Epidermal melanocyte (primary cell): ENCODE results near the gene ACAA1.
"Not testable (repeated sequence)": the region's sequence is repeated elsewhere in the genome, so short reads cannot be mapped to it uniquely, and the experiment has no call there.

ENCODE experiments used
- DNase-seq: peaks from one replicate; pipeline ENCODE4 v3.0.0; 2011; ENCODE audit warnings: low spot score; ENCODE audit not compliant: insufficient read length

ACAA1 gene, protein sequence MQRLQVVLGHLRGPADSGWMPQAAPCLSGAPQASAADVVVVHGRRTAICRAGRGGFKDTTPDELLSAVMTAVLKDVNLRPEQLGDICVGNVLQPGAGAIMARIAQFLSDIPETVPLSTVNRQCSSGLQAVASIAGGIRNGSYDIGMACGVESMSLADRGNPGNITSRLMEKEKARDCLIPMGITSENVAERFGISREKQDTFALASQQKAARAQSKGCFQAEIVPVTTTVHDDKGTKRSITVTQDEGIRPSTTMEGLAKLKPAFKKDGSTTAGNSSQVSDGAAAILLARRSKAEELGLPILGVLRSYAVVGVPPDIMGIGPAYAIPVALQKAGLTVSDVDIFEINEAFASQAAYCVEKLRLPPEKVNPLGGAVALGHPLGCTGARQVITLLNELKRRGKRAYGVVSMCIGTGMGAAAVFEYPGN

DNA sequence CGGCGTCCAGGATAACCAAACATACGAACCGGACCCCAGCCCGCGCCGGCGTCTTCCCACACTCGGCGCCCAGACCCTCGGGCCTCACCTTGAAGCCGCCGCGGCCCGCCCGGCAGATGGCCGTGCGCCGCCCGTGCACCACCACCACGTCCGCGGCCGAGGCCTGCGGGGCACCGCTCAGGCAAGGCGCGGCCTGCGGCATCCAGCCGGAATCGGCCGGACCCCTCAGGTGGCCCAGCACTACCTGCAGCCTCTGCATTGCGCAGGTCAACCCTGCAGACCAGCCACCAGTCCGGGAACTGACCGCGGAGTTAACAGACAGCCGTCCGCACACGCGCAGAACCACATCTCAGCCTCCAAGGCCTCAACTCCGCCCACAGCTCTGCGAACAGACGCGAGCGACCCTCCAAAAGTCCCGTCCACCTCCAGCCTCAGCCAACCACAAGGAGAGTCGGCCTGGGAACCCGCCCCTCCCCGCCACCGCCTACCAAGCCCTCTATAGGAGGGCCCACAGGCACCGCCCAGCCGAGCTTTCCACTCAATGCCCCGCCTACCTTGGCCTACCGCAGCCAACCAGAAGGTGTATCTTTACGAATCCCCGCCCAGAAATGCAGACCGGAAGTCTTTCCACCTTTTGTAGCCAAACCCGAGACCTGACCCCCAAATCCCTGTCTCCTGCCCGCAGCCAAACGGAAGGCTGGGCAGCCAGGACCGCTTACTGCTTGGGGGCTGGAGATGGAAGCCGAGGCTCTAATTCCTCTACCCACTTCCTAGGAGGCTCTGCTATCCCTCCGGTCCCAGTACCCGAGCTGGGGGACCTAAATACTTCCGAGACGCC, at the start of gene ACAA1:
Gene ACAA1, minus strand, starts transcription at position 351 of the 838 bp plus-strand sequence. Its CDS starts 92 bp downstream, at position 259.
- peak; percentile 94 for DNase-seq

DNA sequence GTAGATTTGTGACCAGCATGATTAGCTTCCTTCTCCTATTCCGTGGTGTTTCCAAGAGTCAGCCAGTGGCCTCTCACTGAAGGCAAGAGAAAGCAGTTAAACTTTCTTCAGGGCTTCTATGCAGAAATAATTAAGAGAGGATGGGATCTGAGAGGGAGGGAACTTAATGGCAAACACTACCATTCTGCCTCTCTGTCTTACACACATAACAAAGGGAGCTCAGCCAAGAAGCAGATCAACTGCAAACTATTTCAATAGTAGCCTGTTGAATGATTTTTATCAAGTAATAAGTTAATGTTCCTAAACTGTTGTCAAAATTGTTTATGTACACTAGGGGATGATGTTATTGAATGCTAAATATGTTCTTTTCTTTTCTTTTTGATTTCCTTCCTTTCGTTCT, 40.3 kb upstream of the ACAA1 start:
- DNase-seq, result no peak

DNA sequence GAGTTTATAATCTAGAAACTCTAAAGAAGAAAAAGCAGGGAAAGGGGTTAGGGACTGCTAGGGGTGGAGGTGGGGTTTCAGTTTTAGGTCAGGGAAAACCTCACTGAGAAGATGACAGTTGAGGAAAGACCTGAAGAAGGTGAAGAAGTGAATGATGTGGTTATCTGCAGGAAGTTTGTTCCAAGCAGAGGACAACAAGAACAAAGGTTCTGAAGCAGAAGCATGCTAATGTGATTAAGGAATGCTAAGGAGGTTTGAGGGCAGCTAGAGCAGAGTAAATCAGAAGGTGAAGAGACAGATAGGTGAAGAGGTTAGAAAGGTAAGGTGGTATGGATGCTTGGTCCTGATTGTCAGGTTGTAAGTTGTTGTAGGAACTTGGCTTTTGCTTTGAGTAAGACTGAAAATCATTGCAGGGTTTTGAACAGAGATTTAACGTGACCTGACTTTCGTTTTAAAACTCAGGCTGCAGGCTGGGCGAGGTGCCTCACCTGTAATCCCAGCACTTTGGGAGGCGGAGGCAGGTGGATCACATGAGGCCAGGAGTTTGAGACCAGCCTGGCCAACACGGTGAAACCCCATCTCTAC, 37.0 kb upstream of the ACAA1 start:
- no peak for DNase-seq

DNA sequence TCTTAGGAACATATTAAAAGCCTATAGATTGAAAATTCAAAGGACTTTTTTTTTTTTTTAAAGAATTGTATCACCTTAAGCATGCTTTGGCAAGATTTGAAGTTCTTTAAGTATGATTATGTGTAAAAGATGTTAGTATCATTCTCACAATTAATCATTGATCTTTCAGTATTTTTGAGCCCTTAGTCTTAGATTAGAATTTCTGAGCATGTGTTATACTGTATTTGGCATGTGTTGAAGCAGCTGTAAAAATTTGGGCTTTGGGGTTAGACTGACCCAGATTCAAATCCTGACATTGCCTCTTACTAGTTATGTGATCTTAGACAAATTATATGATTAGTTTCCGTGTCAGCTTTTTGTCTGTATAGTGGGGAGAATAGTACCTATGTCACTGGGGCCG, 34.7 kb upstream of the ACAA1 start:
- no peak for DNase-seq

DNA sequence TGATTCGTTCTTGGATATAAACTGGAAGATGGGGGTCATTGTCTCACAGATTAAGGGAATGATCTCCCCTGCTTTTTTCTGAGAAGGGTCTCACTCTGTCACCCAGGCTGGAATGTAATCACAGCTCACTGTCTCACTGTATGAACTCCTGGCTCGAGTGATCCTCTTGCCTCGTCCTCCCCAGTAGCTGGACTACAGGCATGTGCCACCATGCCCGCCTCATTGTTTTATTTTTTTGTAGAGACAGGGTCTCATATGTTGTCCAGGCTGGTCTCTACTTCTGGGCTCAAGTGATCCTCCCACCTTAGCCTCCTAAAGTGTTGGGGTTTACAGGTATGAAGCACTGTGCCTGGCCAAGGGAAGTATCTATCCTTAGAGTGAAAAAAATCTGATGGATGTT, 33.8 kb upstream of the ACAA1 start:
- no peak for DNase-seq

DNA sequence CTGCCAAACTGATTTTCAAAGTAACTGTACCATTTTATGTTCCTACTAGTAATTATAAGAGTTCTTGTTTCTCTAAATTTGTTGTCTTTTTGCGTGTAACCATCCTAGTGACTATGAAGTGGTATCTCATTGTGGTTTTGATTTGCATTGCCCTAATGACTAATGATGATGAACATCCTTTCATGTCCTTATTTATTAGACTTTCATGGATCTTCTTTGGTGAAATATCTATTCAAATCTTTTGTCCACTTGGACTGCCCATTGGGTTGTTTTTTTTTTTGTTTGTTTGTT, 32.0 kb upstream of the ACAA1 start:
- no peak for DNase-seq

DNA sequence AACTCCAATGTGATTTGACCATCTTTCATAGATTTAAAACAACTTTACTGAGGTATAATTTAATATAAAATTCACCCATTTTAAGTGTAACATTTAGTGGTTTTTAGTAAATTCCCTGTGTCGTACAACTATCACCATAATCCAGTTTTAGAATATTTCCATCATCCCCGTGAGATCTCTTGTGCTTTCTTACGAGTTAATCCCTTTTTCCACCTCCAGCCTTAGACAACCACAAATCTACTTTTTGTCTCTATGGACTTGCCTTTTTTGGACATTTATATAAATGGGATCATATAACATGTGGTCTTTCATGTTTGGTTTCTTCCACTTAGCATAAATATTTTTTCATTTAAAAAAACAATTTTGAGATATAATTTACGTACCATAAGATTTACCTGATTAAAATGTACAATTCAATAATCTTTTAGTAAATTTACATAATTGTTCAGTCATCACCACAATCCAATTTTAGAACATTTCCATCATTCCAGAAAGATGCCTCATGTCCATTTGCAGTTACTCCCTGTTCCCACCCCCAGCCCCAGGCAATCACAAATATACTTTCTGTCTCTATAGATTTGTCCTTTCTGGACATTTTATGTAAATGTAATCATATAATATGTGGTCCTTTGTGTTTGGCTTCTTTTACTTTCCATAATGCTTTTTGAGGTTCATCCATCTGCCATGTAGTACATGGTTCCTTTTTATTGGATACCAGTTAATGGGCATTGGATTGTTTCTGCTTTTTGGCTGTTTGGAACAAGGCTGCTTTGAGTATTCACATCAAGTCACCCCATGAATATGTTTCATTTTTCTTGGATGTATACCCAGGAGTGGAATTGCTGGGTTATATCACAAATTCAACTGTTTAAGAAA, 31.5 kb upstream of the ACAA1 start:
- no peak for DNase-seq

DNA sequence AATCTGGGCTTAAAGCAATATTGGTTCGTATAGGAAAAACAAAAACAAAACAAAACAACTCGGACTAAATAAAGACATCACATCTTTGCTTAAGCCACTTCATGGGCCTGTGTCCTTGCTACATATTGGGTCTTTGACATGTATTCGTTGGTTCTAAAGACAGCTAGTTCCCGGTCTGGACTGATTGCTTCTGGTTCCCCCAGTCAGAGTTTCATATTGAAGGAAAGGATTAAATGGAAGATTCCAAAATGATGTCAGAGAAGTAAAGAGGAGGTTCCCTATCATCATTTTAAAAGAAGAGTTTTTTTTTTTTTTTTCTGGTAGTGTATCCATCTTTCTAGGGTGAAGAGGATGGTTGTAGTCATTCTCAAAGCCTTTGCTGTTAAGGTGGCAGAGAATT, 30.7 kb upstream of the ACAA1 start:
- DNase-seq, result no peak

DNA sequence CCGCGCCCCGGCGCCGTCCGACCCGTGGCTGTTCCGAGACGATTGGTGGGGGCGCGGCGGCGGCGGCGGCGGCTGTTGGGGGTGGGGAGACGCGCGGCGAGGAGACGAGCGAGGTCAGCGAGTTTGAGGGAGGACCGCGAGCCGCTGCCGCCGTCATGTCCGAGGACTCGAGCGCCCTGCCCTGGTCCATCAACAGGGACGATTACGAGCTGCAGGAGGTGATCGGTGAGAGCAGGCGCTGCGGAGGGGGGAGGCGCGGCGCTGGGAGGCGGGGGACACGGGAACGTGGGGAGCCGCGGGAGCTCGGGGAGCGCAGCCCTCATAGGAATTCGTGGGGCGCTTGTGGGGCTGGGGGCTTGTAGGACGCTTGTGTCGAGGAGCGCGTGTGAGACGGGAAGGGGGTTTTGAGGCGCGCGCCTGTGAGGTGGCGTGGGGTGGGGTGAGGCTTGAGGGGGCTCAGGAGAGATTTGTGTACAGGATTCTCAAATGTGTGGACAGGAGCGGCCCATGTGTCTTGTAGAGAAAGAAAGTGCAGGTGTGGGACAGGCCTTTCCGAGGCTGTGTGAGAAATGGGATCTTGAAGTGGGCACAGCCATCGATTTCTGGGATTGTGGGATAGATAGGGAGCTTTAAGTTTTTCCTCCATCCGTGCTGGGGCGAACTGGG, 28.9 kb upstream of the ACAA1 start:
- DNase-seq, result no peak

DNA sequence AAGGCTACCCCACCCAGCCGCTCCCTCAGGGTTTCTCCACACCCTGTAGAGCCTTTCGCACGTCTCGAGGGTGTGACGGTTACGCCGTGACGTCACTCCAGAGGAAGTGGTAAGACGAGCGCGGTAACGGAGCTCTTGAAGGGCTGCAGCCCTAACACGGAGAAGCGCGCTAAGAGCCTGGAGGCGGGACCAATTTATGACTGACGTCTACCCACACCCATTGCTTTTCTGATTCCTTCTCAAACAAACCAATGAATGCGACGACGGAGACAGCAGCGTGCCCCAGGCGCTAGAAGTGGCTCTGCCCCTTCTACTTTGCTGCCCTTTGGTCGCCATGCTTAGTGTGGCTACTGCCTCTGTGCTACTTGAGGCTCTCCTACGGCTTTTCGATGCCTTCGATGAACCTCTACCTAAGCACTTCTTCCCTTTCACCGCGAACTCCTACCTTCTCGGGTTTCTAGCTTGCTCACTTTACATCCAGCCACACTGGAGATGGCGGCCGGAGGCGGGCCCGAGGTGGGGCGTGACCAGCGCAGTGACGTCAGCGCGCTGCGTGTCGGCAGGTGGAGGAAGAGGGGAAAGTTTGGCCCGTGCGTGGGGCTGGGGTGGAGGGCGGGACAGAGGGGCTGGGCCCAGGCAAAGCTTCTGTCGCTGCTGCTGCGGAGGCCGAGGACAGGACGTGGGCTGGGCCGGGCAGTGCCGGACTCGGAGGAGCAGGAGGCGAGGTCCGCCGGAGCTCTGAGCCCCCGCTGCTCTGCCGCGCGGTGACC, 28.2 kb upstream of the ACAA1 start, which contains the start of gene OXSR1:
Gene OXSR1, plus strand, starts transcription at position 586 of the 770 bp plus-strand sequence. CDS start 340 bp downstream, outside the sequence.
- DNase-seq, result peak; percentile 95

DNA sequence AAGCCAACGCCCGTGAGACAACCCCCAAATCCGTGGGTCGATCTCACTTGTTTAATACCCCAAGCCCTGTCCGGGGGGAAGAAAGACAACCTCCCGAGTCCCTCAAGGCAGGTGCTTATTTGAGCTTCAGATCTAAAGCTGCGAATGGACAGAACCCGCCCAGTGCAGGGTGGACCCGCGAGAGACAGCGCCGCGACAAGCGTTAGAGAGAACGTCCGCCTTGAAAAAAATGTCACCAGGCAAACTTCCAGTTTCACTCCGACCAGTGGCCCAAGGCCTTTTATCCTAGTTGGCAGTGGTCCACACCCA, 27.7 kb upstream of the ACAA1 start:
- DNase-seq, result no peak

DNA sequence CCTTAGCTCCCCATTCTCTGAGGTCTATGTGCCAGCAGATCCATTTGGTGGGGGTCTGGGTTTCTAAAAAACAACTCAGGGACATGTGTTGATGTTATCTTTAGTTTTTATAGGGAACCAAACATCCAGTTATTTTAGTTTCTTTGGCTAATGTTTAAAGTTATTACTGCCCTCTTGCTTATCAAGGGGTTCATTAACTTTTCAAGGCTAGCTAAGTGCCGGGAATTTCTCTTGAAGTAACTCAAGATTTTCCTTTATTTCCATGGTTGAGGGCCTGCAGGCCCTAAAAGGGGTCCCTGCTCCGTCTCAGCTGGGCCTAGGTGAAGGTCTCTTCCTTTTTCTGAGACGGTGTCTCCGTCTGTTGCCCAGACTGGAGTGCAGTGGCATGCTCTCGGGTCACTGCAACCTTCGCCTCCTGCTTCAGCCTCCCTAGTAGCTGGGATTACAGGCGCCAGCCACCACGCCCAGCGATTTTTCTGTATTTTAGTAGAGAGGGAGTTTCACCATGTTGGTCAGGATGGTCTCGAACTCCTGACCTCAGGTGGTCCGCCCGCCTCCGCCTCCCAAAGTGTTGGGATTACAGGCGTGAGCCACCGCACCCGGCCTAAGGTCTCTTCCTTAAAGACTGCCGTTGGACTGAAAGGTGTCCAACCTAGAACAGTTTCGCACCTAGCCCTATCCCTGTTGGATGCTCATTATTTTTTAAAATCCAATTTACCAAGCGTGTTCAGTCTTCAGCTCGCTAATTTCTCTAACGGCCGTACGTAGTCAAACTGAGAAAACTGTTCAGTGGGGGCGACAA, 27.1 kb upstream of the ACAA1 start:
- DNase-seq, result no peak

DNA sequence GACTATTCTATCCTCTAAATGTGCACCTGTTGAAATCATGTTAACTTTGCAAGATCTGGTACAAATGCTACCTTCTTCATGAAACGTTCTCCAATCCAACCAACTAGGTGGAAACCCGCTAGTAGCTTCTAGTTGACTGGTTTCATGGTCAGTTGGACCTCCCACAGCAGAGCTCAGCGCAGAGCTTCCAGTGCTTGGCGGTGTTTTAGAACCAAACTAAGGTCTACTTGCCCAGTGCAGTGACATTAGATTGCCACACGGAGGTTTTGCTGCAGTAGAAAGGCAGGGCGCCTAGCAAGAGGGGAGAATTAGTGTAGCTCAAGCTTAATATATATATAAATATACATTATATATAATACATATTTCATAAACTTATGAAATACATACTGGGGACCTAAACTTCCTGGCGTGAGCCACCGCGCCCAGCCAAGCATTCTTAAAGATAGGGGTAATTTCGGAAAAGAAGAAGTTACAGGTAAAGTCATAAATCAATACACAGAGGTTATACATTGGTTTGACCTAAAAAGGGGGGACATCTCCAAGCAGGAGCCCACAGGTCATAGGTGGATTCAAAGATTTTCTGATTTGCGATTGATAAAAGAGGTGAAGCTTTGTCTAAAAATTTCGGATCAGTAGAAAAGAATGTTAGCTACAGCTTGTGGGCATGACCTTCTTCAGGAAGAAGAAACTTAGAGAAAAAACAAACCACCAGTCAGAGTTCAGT, 26.4 kb upstream of the ACAA1 start:
- DNase-seq, result no peak

DNA sequence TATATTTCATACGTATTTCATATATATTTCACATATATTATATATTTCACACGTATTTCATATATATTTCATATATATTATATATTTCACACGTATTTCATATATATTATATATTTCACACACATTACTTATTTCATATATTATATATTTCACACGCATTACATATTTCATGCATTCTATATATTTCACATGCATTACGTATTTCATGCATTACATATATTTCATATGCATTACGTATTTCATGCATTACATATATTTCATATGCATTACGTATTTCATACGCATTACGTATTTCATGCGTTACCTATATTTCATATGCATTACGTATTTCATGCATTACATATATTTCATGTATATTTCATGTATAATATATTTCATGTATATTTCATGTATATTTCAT, 23.8 kb upstream of the ACAA1 start:
- DNase-seq, result not testable (repeated sequence)

DNA sequence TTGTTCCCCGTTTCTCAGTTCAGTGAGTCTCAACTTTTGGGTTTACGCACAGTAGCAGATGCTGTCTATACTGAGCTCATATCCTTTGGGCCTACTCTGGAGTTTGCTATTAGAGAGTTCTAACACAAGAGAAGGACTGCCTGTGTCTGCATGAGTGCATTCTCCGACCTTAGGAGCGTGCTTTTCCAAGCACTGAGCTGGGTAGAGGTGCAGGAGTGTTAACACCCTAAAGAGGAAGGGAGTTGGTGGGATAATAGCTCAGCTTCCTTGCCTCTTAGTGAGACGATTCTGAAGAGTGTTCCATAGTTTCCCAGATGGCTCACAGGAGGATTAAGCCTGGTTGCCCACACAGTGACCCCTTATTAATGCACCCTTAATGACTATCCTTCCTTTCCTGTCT, 21.5 kb upstream of the ACAA1 start:
- DNase-seq, result no peak

DNA sequence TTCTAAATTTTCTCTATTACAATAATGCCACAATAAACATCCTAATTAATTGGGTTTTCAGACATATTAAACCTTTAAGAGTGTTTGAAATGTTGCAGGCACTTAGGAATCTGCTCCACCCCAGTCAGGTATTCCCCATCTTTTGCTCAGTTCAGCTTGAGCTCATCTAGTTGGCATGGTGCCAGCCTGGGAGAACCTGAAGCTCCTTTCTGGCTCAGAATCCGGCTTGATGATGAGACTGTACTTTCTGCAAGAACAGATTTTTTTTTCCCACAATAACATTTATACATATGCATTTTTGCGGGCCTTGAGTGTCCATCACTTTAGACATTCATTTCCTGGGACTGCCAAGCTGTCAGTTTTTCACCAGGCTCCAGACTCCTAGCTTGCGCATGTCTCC, 20.7 kb upstream of the ACAA1 start:
- DNase-seq, result no peak

DNA sequence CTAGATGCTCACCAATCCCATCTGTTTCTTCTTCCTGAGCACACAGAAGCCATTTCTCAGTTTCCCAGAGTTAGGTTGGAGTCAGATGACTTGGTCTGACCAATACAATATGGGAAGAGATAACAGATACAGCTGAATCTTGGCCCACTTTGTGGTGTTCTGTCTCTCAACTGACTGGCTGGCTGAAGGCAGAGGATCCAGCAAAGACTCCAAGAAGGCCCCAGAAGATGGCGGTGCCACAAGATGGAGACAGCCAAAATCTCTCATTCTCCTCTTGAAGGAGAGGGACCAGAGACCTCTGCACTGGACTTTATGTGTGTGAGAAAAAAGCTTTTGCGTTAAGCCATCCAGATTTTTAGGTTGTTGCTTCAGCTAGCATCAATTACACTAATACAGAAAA, 20.2 kb upstream of the ACAA1 start:
- DNase-seq, result no peak

DNA sequence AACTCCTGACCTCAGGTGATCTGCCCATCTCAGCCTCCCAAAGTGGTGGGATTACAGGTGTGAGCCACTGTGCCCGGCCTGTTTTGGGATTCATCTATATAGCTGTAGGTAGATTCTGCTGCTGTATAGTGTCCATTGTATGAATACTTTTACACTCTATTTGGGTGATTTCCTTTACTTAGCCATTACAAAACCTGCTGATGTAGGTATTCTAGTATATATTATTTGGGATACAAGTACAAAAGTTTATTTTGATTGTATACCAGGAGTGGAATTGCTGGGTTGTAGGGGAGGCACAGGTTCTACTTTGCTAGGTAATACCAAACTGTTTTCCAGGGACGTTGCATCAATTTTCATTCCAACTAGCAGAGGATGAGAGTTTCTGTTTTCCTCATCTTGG, 18.9 kb upstream of the ACAA1 start:
- DNase-seq, result no peak
